Suprapubic skin (tissue), 4 donors: ENCODE data around the gene PPM1A.

Source experiments
- EP300 ChIP-seq: sonication (generic); formaldehyde crosslinking; IDR thresholded peaks from one replicate; pipeline ENCODE4 v1.6.1; 2017; ENCODE audit warnings: antibody characterized with exemption
- POLR2A ChIP-seq, 2 donors: fragments of 450-650 bp; IDR thresholded peaks; one replicate each; pipeline ENCODE4 v1.6.1; 2017; ENCODE audit warnings: antibody characterized with exemption in 2 of 2, mild to moderate bottlenecking in 2 of 2, moderate library complexity in 2 of 2
- POLR2AphosphoS5 ChIP-seq, 3 donors: sonication (generic); formaldehyde crosslinking; IDR thresholded peaks; one replicate each; pipeline ENCODE4 v1.6.1; 2017; ENCODE audit warnings: antibody characterized with exemption in 3 of 3
- TF ChIP-seq, protein P1 (sequence below), 2 donors: fragments of 200-600 bp in 1 of 2; fragments of 450-650 bp in 1 of 2; sonication (generic) in 1 of 2; IDR thresholded peaks; one replicate each; pipeline ENCODE4 v1.5.1; 2016 to 2019; ENCODE audit warnings: antibody characterized with exemption in 2 of 2, mild to moderate bottlenecking in 1 of 2, moderate library complexity in 1 of 2

DNA sequence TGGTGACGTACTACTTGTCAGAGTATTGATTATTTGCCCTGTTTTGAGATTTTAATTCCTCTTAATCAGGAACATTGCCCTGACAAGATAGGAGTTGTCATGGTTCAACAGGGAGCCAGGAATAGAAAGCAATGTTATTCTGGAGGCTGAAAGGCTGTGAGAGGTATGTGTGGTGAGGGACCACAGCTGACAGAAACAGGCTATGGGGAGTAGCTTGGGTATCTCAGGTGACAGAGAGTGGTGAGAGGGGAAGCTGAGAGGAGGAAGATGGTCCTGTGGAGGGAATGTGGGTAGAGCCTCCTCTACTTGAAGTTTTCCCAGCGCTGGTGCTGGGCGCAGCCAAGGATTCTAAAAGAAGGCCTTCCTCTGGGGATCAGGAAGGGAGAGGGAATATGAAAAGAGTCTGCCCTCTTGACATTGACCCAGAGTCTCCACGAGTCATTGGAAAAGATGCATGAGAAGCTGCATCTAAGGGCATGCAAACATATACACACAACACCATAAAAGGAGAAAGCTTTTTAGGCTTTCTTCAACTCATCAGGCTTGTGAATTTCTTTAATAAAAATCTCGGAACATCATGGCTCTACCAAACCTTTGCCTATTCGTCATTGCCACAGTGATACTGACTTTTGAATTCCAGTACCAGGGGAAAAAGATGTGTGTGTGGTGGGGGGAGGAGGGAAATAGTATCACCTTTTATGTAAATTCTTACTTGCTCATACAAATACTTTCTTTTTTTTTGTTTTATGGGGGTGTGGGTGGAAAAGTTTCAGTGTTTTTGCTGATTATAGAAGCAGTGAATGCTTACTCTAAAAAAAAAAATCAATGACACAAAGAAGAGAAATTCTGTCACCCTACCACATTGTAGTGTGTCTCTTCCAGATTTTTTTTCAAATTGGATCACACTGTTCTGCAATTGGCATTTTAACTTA is 43.9 kb upstream of the PPM1A start:
- TF ChIP-seq POLR2A (IDR thresholded peaks at IDR 0.05) (no peak), POLR2AphosphoS5 (IDR thresholded peaks at IDR 0.05) (no peak), EP300 (no peak)
- TF ChIP-seq, protein P1, sequence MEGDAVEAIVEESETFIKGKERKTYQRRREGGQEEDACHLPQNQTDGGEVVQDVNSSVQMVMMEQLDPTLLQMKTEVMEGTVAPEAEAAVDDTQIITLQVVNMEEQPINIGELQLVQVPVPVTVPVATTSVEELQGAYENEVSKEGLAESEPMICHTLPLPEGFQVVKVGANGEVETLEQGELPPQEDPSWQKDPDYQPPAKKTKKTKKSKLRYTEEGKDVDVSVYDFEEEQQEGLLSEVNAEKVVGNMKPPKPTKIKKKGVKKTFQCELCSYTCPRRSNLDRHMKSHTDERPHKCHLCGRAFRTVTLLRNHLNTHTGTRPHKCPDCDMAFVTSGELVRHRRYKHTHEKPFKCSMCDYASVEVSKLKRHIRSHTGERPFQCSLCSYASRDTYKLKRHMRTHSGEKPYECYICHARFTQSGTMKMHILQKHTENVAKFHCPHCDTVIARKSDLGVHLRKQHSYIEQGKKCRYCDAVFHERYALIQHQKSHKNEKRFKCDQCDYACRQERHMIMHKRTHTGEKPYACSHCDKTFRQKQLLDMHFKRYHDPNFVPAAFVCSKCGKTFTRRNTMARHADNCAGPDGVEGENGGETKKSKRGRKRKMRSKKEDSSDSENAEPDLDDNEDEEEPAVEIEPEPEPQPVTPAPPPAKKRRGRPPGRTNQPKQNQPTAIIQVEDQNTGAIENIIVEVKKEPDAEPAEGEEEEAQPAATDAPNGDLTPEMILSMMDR (IDR thresholded peaks at IDR 0.05), result no peak
